ENCODE data around the gene CDH4. TPM values are rescaled to one million over a fixed set of nuclear protein-coding genes. Genes with fewer than 3 reads are reported as not detected.
A peak's percentile ranks its signal among the peaks of the same experiment; 100 is the strongest.

The CDH4 gene
- total RNA-seq, 1 donor from 2014 or later, result 2.9 TPM

DNA sequence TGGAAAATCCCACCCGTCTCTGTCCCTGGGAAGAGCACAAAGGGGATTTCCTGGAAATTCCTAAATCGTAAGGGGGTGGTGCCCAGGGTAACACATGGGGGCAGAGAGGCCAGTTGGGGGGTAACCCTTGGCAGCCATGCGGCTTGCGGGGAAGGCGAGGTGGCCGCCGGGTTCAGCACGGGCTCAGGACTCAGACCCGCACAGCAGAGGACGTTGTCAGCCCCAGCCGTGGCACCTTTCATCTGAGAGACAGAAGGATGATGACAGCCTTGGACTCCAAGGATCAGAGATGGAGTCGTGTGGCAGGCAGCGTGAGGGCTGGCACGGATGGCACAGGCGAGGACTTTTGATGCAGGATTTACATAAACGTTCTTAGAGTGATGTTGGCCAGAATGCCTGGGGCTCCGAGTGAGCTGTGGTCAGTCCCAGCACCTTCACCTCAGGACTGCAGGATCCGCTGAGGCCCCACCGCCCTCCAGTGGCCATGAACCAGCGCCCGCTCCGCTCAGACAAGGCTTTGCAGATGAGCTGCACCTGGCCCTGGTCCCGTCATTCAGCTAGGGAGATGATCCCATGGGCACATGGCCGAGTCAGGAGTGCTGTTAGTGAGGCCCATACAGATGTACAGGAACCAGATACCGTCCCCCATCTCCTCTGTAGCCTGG is 623.3 kb downstream of the CDH4 start:
- Histone ChIP-seq H4K20me1 (ENCODE audit: low read depth) (no peaks in the 10 kb centered on the region), H3K4me2 (no peak overlapping the region), H3K4me1 (no peaks in the 10 kb centered on the region), H3F3A (ENCODE audit: low read depth) (no peaks in the 10 kb centered on the region), H3K36me3 (no peaks in the 10 kb centered on the region), H3K9me3 (ENCODE audit: low read depth) (no peaks in the 10 kb centered on the region), H3K79me2 (ENCODE audit: low read depth) (no peaks in the 10 kb centered on the region), H3K27me3 (no peaks in the 10 kb centered on the region), H2AFZ (replicated peaks) (no peak overlapping the region), H3K4me3 (no peak overlapping the region), H3K27ac (no peak overlapping the region), H3K9ac (no peak overlapping the region)
- peak; percentile 36 for DNase-seq (ENCODE audit: low spot score)
- Mint-ChIP-seq H3K27ac (no peak overlapping the region), H3K9me3 (peaks cover 14% of the 10 kb centered on the region), H3K4me3 (no peak overlapping the region), H3K36me3 (peaks cover 6% of the 10 kb centered on the region), H3K27me3 (ENCODE audit: insufficient read depth, low read depth) (peaks cover 5% of the 10 kb centered on the region), H3K4me1 (no peaks in the 10 kb centered on the region)
- TF ChIP-seq EZH2phosphoT487 (IDR thresholded peaks at IDR 0.05) (no peak), CTCF (IDR thresholded peaks at IDR 0.05) (peak; percentile 33)

GRCh38 chr20:61875996-61876395 is 623.9 kb downstream of the CDH4 start:
- Histone ChIP-seq H3K27ac (no peak overlapping the region), H3K4me1 (no peaks in the 10 kb centered on the region), H3K36me3 (no peaks in the 10 kb centered on the region), H3K9me3 (ENCODE audit: low read depth) (no peaks in the 10 kb centered on the region), H3K27me3 (no peaks in the 10 kb centered on the region), H2AFZ (replicated peaks) (no peak overlapping the region), H3K79me2 (ENCODE audit: low read depth) (no peaks in the 10 kb centered on the region), H3K9ac (no peak overlapping the region), H3F3A (ENCODE audit: low read depth) (no peaks in the 10 kb centered on the region), H3K4me3 (no peak overlapping the region), H4K20me1 (ENCODE audit: low read depth) (no peaks in the 10 kb centered on the region), H3K4me2 (no peak overlapping the region)
- TF ChIP-seq CTCF (IDR thresholded peaks at IDR 0.05), result no peak
- Mint-ChIP-seq H3K27me3 (ENCODE audit: insufficient read depth, low read depth) (peaks cover 5% of the 10 kb centered on the region), H3K9me3 (peaks cover 7% of the 10 kb centered on the region), H3K4me1 (no peaks in the 10 kb centered on the region), H3K4me3 (no peak overlapping the region), H3K36me3 (peaks cover 4% of the 10 kb centered on the region), H3K27ac (no peak overlapping the region)
- DNase-seq (ENCODE audit: low spot score), result no peak

DNA sequence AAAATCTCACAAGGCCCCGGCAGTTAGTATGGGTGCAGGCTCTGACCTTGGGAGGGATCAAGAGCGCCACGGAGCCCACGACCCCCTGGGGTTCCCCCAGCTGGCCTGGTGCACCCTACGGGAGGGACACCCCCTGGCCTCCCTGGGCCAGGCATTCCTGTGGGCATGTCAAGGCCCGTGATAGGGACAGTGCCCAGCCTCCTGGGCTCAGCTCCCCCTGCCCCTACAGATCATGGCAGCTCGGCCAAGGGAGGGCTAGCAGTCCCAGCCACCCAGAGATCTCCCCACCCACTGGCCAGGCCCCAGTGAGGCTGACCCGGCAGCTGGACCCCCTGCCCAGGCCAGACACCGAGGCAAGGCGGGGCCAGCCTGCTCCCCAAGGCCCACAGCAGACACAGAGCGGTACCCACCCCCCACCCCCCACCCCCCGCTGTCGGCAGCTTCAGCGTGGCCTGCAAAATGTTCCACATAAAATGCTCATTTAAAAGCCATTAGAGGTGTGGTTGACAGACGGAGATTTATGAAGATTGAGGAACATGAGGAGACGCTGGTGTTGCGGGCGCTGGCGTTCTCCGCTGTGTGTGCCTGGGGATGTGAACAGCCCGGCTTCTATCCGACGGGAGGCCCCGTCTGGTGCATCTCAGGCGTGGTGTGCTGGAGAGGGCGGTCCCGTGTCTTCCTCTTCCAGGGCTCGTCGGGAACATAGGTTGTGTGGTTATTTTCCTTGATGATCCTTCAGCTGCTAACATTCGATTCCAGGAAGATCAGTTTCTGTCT is 625.1 kb downstream of the CDH4 start:
- Histone ChIP-seq H3K9ac (no peak overlapping the region), H3K27ac (no peak overlapping the region), H3K79me2 (ENCODE audit: low read depth) (no peaks in the 10 kb centered on the region), H4K20me1 (ENCODE audit: low read depth) (no peaks in the 10 kb centered on the region), H2AFZ (replicated peaks) (no peak overlapping the region), H3K4me3 (no peak overlapping the region), H3K36me3 (no peaks in the 10 kb centered on the region), H3F3A (ENCODE audit: low read depth) (no peaks in the 10 kb centered on the region), H3K27me3 (no peaks in the 10 kb centered on the region), H3K4me1 (no peaks in the 10 kb centered on the region), H3K9me3 (ENCODE audit: low read depth) (no peaks in the 10 kb centered on the region), H3K4me2 (no peak overlapping the region)
- peaks cover 5% of the 10 kb centered on the region for H3K27me3 Mint-ChIP-seq (ENCODE audit: insufficient read depth, low read depth)
- no peaks in the 10 kb centered on the region for H3K9me3 Mint-ChIP-seq
- no peaks in the 10 kb centered on the region for H3K4me1 Mint-ChIP-seq
- no peaks in the 10 kb centered on the region for H3K36me3 Mint-ChIP-seq
- no peak overlapping the region for H3K4me3 Mint-ChIP-seq
- TF ChIP-seq CTCF (IDR thresholded peaks at IDR 0.05) (no peak), EZH2 (IDR thresholded peaks at IDR 0.05) (no peak), EZH2phosphoT487 (IDR thresholded peaks at IDR 0.05) (no peak)
- H3K27ac Mint-ChIP-seq, result no peak overlapping the region
- DNase-seq (ENCODE audit: low spot score), result no peak

All from neural progenitor cell (in vitro differentiated cells).